GM19238 (cell line): ENCODE measurements around the gene WASF2.

ENCODE experiments used
- DNase-seq: peaks from one replicate; pipeline ENCODE4 v3.0.0; 2011; ENCODE audit warnings: low spot score; ENCODE audit not compliant: insufficient read length

Gene WASF2

DNA sequence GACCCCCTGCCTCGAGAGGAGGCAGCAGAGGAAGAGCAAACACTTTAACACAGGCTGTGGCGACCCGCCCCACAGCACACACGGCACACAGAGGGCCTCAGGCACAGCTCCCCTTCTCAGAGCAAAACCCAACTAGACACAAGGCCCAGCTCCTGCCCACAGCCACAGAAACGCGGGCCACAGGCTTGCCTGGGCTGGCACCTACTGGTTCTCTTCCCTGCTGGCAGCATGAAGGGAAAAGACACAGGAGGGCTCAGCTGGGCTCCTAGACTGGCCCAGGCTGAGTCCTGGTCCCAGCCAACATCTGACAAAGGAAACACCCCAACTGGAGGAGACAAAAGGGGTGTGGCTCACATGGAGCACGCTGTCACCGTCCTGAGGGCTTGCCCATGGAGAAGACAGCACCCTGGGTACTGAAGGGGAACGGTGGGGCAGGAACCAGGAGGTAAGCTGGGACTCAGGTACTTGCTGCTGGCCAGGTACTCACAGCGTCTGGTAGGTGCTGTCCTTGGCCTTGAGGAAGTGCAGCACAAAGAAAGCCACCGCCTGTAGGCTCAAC lies 110.3 kb downstream of the WASF2 start:
- no peak for DNase-seq

DNA sequence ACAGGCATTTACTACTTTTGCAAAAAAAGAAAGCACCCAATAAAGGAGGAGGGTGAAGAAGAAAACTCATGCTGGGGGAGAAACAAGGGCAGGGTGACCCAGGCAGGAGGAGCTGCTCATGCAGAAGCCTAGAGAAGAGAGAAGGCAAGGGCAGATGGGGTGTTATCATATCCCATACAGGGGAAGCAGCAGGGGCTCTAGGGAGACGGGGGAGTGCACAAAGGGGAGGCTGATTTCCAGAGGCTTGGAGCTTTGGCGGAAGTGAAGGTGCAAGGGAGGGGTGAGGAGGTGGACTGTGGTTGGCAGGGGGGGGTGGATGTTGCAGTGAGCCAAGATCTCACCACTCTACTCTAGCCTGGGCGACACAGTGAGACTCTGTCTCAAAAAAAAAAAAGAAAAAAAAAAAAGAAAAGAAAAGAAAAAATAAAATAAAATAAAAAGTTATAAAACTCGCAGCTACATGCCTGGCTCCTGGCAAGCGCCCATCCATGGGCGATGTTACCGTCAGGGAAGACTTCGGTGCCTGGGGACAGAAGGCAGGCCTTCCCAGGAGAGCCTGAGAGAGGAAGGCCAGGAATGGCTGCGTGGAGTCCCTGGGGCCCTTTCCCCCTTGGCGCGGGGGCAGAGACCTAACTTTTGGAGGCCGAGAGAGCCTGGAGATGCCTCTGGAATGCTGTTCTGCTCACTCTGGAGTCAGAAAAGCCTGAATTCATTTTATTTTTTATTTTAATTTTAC lies 112.0 kb downstream of the WASF2 start:
- DNase-seq = no peak

GRCh38 chr1:27374362-27375086 lies 115.4 kb downstream of the WASF2 start, which contains the start of gene FCN3:
Gene FCN3, minus strand, starts transcription at chr1:27374824. Its CDS starts 6 bp downstream, at chr1:27374818.
- no peak for DNase-seq

DNA sequence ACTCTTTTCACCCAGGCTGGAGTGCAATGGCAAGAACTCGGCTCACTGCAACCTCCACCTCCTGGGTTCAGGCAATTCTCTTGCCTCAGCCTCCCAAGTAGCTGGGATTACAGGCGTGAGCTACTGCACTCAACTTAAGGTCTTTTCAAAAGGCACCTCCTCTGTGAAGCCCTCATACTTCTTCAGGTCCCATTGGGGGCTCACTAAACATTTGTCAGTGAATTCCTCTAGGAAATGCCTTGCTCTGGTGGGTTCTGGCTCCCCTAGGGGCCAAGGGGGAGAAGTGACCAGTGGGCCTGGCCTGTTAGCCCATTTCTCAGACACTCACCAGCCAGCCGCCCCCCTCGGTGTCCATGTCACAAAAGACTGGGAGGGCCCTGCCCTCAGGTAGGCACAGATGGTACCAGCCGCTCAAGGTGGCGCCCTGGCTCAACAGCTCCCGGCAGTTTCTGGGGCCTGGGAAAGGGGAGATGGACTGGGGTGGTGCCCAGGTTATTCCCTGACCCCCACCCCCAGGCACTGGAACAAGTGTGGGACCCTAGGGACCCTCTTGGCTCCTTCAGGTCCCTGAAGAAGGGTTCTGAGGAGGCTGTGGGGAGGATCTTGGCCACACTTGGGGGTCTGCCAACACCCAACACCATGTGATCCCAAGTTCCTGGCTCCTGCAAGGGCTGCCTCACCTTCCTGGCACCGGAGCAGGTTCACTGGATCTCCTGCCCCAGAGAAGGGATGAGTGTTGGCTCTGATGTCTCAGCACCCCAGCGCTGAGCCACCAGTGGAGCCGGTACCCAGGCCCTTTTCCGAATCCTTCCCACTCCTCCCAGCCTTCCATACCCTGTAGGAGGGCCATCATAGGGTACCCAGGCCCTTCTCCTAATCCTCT lies 116.9 kb downstream of the WASF2 start:
- DNase-seq = no peak

- no peak for DNase-seq
Observed at GRCh38 chr1:27372022-27372807, 117.8 kb downstream of the WASF2 start.

DNA sequence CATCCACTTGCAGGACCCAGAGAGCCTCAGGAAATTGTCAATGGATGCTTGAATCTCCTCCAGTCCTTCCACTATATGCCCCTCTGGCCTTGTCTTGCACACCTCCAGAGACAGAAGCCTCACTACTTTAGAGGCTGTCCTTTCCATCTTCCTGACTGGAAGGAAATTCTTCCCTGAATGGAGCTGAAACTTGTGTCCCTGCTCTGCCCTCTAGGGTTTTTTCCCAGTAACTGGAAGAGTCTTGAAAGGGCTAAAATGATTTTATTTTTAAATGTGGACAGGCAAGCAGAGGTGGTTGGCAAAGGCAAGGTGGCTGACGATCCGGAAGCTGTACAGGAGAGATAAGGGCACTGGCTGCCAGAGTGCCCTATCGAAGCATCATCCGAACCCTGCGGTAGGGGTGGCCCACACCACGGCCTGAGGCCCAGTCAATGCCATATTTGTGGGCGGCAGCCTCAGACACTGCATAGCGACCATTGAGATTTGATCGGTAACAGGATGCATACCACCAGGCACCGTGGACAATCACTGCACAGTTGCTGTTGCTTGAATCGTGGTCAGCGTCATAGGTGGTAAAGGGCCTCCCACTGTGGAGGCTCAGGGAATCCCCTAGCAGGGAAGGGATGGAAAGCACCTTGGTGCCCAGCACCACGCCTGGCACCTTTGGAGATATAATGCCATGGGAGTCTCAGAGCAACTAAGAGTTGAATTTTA lies 120.9 kb downstream of the WASF2 start:
- DNase-seq = no peak

DNA sequence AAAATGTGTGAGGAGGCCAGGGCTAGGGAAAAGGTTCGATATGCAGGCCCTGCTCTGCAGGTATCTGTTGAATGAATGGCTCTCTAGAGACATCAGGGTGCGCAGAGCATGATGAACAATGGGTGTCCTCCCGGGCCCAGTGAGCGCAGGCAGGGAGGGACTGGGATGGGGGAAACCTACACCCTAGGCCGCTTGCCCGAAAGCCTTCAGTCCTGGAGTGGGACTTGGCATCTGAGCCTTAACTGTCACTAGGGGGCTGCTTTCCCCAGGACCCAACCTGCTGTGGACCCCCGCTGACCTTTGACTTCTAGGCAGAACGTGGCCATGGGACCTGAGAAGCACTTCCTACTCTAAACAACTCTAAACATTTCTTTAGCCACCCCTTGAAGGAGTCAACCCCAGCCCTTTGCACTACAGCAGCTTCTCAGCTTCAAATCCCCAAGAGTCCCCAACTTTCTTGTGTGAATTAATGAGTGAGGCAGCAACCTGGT lies 122.8 kb downstream of the WASF2 start:
- no peak for DNase-seq

GRCh38 chr1:27366411-27367159 lies 123.4 kb downstream of the WASF2 start, which contains the start of gene MAP3K6:
Gene MAP3K6, minus strand, starts transcription at chr1:27366961. Its CDS starts 364 bp downstream, at chr1:27366597.
- DNase-seq = no peak

GRCh38 chr1:27366113-27366410 lies 123.9 kb downstream of the WASF2 start:
- peak; percentile 75 for DNase-seq

- peak; percentile 92 for DNase-seq
Observed at GRCh38 chr1:27365372-27366112, 124.4 kb downstream of the WASF2 start.

DNA sequence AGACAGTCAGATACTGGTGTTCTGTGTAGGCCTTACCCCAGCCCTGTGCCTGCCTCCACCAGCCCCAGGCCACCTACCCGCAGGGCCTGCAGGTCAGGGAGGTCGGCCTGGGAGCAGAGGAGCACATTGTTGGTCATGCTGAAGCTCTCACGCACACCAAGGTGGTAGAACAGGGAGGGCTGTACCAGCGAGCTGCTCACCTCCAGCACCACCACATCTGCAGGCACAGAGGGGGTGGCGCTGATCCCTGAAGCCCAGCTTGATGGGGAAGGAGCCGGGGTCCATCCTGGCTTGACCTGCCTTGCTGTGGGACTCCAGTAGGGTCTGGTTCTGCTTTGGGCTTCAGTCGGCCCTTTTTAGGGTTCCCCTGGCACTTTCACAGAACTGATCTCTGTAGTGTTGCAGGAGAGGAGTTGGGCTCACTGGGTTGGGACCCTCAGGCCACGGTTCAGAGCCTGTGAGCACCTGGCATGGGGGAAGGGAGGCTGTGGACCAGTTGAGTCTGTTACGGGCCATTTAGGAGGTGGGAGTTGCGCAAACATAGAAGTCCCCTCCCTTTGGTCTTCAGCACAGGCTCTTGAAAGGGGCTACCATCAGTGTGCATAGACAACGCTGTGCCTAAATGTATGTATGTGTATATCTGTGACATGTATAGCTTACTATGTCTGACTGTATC lies 125.1 kb downstream of the WASF2 start:
- DNase-seq = no peak

GRCh38 chr1:27363766-27364695 lies 125.9 kb downstream of the WASF2 start:
- no peak for DNase-seq

GRCh38 chr1:27361553-27361952 lies 128.4 kb downstream of the WASF2 start:
- no peak for DNase-seq

GRCh38 chr1:27361044-27361402 lies 128.9 kb downstream of the WASF2 start:
- no peak for DNase-seq

DNA sequence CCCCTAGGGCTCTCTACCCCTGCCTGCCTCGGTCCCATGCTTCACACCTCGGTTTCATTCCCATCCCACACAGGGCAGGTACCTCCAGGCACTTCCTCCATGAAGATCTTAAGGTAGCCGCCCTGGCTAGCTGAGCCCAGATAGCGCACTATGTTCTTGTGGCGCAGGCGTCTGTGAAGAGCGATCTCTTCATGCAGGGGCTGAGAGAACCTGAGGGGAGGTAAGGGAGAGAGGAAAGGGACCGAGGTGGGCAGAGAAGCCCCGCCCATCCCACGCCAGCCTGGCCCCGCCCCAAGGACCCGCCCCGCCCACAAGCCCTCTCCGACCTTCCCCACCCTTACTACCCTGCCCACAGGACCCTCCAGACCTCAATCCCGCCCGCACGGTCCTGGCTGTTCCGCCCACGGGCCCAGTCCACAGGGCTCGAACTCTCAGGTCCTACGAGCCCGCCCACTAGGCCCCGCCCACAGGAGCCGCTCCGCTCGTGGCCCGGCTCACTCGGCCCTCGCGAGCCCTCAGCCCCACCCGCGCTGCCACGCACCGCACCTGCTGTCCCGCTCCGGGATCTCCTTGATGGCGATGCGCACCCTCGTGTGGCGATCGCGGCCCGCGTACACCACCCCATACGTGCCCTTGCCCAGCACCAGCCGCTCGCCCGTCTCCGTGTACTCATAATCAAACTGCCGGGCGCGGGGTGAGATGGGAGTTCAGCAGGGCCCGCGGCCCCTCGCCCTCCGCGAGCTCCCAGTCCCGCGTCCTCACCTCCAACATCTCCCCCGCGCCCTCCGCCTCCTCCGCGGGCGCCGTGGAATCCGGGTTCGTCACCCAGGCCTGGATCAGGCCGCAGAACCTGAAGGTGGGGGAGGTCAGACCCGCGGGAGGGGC lies 129.6 kb downstream of the WASF2 start:
- DNase-seq = no peak

DNA sequence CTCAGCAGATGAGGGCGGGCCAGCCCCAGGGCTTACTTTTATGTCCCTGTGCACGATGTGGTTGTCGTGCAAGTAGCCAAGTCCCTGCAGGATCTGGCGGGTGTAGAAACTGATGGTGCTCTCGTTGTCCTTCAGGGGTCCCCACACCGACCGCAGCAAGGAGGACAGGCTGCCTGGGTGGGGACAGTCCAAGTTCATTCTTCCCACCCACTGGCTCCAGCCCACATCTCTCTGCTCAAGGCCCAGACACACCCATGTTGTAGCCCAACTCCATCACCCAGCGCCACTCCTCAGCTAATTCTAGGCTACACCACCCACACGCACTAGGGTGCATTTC lies 130.2 kb downstream of the WASF2 start:
- DNase-seq = no peak
